Measurements from ENCODE around the gene C1QTNF3. TPM values are rescaled to one million over a fixed set of nuclear protein-coding genes. Genes with fewer than 3 reads are reported as not detected.

C1QTNF3 gene
- total and polyA plus RNA-seq, 2 experiments from 2014 or later = 1.7 to 2.0 TPM

DNA sequence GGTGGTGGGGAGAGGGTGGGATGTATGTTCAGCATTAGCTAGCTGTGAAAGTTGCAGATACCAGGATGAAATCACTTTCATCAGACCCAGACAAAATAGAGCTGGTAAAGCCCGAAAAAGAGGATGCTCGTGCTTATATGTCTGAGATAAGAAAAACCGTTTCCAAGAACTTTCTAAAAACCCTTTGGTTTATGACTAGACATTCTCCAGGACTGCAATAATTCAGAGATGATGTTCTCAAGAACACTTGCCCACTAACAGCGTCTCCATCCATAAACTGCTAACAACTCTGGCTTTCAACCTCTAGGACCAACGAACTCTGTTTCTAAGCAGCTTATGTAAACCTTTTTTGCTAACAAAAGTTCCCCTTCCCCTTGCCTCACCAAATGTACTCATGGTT is 26.8 kb downstream of the C1QTNF3 start:
- H3K79me2 ChIP-seq (replicated peaks; ENCODE audit: insufficient read depth) = no peaks in the 10 kb centered on the region

More for the DNA sequence above, 26.8 kb downstream of the C1QTNF3 start:
- Histone ChIP-seq H3K36me3 (ENCODE audit: insufficient read depth) (no peaks in the 10 kb centered on the region), H3K4me2 (no peak overlapping the region), H3K4me3 (no peak overlapping the region), H3F3A (replicated peaks; ENCODE audit: low read depth) (no peaks in the 10 kb centered on the region), H3K9me2 (ENCODE audit: insufficient read depth) (no peaks in the 10 kb centered on the region), H3K27ac (ENCODE audit: low read depth) (no peak overlapping the region), H3K4me1 (ENCODE audit: insufficient read depth) (no peaks in the 10 kb centered on the region), H4K20me1 (replicated peaks; ENCODE audit: insufficient read depth) (no peaks in the 10 kb centered on the region), H3K27me3 (ENCODE audit: insufficient read depth) (no peaks in the 10 kb centered on the region), H2AFZ (no peak overlapping the region)
- DNase-seq (ENCODE audit: low spot score) (no peak), ATAC-seq (no peak)
- Mint-ChIP-seq H3K4me3 (no peak overlapping the region), H3K27ac (no peak overlapping the region), H3K9me3 (no peaks in the 10 kb centered on the region), H3K36me3 (ENCODE audit: low read depth) (no peaks in the 10 kb centered on the region), H3K27me3 (ENCODE audit: insufficient read depth, low read depth, poor library complexity) (no peaks in the 10 kb centered on the region), H3K4me1 (no peaks in the 10 kb centered on the region)
- TF ChIP-seq EZH2phosphoT487 (IDR thresholded peaks at IDR 0.05; ENCODE audit: unreplicated experiment) (no peak), EZH2 (IDR thresholded peaks at IDR 0.05; ENCODE audit: low read depth, unreplicated experiment) (no peak), ZNF462 (CRISPR knock-in tag; IDR thresholded peaks at IDR 0.05) (no peak), JUNB (IDR thresholded peaks at IDR 0.05; ENCODE audit: unreplicated experiment) (no peak), CREB1 (CRISPR knock-in tag; IDR thresholded peaks at IDR 0.05; ENCODE audit: low read depth) (no peak), REST (IDR thresholded peaks at IDR 0.05; ENCODE audit: unreplicated experiment) (no peak)
- TF ChIP-seq, protein P1, sequence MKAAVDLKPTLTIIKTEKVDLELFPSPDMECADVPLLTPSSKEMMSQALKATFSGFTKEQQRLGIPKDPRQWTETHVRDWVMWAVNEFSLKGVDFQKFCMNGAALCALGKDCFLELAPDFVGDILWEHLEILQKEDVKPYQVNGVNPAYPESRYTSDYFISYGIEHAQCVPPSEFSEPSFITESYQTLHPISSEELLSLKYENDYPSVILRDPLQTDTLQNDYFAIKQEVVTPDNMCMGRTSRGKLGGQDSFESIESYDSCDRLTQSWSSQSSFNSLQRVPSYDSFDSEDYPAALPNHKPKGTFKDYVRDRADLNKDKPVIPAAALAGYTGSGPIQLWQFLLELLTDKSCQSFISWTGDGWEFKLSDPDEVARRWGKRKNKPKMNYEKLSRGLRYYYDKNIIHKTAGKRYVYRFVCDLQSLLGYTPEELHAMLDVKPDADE (IDR thresholded peaks at IDR 0.05) = no peak
- TF ChIP-seq, protein P2, sequence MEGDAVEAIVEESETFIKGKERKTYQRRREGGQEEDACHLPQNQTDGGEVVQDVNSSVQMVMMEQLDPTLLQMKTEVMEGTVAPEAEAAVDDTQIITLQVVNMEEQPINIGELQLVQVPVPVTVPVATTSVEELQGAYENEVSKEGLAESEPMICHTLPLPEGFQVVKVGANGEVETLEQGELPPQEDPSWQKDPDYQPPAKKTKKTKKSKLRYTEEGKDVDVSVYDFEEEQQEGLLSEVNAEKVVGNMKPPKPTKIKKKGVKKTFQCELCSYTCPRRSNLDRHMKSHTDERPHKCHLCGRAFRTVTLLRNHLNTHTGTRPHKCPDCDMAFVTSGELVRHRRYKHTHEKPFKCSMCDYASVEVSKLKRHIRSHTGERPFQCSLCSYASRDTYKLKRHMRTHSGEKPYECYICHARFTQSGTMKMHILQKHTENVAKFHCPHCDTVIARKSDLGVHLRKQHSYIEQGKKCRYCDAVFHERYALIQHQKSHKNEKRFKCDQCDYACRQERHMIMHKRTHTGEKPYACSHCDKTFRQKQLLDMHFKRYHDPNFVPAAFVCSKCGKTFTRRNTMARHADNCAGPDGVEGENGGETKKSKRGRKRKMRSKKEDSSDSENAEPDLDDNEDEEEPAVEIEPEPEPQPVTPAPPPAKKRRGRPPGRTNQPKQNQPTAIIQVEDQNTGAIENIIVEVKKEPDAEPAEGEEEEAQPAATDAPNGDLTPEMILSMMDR (conservative IDR thresholded peaks at IDR 0.05; ENCODE audit: low read depth in 2 of 2) = no peak

All from GM23338 (cell line).